MCF 10A (cell line): ENCODE data around the gene RNF208. TPM values are rescaled to one million over a fixed set of nuclear protein-coding genes. Genes with fewer than 3 reads are reported as not detected.

ENCODE experiments used
- BruUV-seq: library from RNA; stranded (reverse); fragments of 400-500 nt; replicated peaks from 2 replicates; lab custom pipeline; 2021; lab: Mats Ljungman, UMichigan
- CTCF ChIA-PET: fragments of 300-600 bp; sonication (Branson Sonifier 250); formaldehyde crosslinking; extraction: SDS; loops from one replicate; lab custom pipeline; 2021; ENCODE audit warnings: antibody characterized with exemption, inconsistent platforms; lab: Yijun Ruan, JAX
- POLR2A ChIA-PET: fragments of 300-600, 350-650 bp; sonication (Branson Sonifier 250); formaldehyde crosslinking; extraction: SDS; loops from one replicate; lab custom pipeline; 2020; ENCODE audit warnings: antibody characterized with exemption, inconsistent platforms; lab: Yijun Ruan, JAX
- DNase-seq: peaks from one replicate; pipeline ENCODE4 v3.0.0-alpha.2; 2018; ENCODE audit not compliant: unreplicated experiment
- H3K27ac Mint-ChIP-seq: one replicate; pipeline ENCODE4 v1.8.0; 2022; ENCODE audit warnings: mild to moderate bottlenecking, low read depth, mixed read lengths; ENCODE audit not compliant: unreplicated experiment
- H3K27me3 Mint-ChIP-seq: one replicate; pipeline ENCODE4 v1.8.0; 2022; ENCODE audit warnings: mixed read lengths; ENCODE audit not compliant: insufficient read depth, unreplicated experiment
- H3K36me3 Mint-ChIP-seq: one replicate; pipeline ENCODE4 v1.8.0; 2022; ENCODE audit warnings: mild to moderate bottlenecking, moderate library complexity, mixed read lengths; ENCODE audit not compliant: insufficient read depth, unreplicated experiment
- H3K4me1 Mint-ChIP-seq: one replicate; pipeline ENCODE4 v1.8.0; 2022; ENCODE audit warnings: mixed read lengths; ENCODE audit not compliant: insufficient read depth, unreplicated experiment
- H3K4me3 Mint-ChIP-seq: one replicate; pipeline ENCODE4 v1.8.0; 2022; ENCODE audit warnings: mild to moderate bottlenecking, moderate library complexity, mixed read lengths; ENCODE audit not compliant: unreplicated experiment
- H3K9me3 Mint-ChIP-seq: one replicate; pipeline ENCODE4 v1.8.0; 2022; ENCODE audit warnings: mixed read lengths; ENCODE audit not compliant: unreplicated experiment
- intact Hi-C: fragments of 100-400 bp; cut with micrococcal nuclease; formaldehyde crosslinking; loops from 2 replicates; pipeline ENCODE4 v1.14.1; 2022
- total RNA-seq: library from RNA; stranded (reverse); gene quantifications from 2 replicates; pipeline ENCODE4 v1.2.3, GENCODE V29; 2022
- TF ChIP-seq, protein P1 (sequence below): fragments of 200-600 bp; IDR thresholded peaks from one replicate; pipeline ENCODE4 v1.8.0; 2022; ENCODE audit warnings: antibody characterized with exemption, mild to moderate bottlenecking; ENCODE audit not compliant: unreplicated experiment

RNF208 gene
- total RNA-seq, 1 experiment from 2014 or later = 2.5 TPM

DNA sequence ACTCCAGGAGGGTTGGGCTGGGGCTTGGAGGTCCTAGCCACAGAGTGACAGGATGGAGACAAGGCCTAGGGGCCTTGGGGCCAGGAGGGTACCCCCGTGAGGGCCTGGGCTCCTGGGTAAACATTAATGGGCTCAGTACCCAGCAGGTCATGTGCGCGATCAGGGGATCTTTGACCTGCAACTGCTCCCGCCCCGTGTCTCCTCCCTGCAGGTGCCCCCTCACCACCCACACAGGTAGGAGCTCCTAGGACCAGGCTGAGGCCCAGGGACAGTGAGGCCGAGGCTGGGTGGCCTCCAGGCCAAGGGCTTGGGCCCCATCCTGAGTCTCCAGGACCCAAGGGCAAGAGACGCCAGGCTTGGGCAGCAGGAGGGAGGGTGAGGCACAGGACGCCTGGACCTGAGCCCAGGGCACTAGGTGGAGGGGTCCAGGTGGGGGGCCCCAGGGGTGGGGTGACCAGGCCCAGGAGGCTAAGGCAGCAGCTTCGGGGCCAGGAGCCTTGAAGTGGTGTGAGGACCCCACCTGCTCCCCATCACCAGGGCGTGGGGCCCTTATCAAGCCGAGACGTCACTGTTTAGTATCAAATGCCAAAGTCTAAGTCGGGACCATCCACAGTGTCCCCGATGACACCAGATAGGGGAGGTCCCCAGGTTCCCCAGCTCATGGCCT lies 8.8 kb upstream of the RNF208 start, which contains the start of gene SLC34A3:
SLC34A3 (plus strand) TSS at position 197 of the 667 bp plus-strand sequence. CDS start 802 bp downstream, outside the sequence.
- H3K4me1 Mint-ChIP-seq = peaks cover 15% of the 10 kb centered on the region
- ChIA-PET CTCF (interaction anchor here (0.7 kb wide), 1 partner anchor 67 kb away, joined by 3 read pairs; no protein-coding TSS in a partner anchor), POLR2A (interaction anchor here (0.8 kb wide), 1 partner anchor 10 kb away, joined by 3 read pairs; the partner anchor contains the start of gene TUBB4B)
- H3K27ac Mint-ChIP-seq = no peak within 1 kb of the TSS
- no peaks in the 10 kb centered on the region for H3K9me3 Mint-ChIP-seq
- no TSS peak for BruUV-seq
- TF ChIP-seq, protein P1, sequence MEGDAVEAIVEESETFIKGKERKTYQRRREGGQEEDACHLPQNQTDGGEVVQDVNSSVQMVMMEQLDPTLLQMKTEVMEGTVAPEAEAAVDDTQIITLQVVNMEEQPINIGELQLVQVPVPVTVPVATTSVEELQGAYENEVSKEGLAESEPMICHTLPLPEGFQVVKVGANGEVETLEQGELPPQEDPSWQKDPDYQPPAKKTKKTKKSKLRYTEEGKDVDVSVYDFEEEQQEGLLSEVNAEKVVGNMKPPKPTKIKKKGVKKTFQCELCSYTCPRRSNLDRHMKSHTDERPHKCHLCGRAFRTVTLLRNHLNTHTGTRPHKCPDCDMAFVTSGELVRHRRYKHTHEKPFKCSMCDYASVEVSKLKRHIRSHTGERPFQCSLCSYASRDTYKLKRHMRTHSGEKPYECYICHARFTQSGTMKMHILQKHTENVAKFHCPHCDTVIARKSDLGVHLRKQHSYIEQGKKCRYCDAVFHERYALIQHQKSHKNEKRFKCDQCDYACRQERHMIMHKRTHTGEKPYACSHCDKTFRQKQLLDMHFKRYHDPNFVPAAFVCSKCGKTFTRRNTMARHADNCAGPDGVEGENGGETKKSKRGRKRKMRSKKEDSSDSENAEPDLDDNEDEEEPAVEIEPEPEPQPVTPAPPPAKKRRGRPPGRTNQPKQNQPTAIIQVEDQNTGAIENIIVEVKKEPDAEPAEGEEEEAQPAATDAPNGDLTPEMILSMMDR = no peak
- no peaks in the 10 kb centered on the region for H3K27me3 Mint-ChIP-seq
- intact Hi-C loops = no loop called here
- H3K36me3 Mint-ChIP-seq = peaks cover 7% of the 10 kb centered on the region
- no peak for DNase-seq
- no peak within 1 kb of the TSS for H3K4me3 Mint-ChIP-seq

DNA sequence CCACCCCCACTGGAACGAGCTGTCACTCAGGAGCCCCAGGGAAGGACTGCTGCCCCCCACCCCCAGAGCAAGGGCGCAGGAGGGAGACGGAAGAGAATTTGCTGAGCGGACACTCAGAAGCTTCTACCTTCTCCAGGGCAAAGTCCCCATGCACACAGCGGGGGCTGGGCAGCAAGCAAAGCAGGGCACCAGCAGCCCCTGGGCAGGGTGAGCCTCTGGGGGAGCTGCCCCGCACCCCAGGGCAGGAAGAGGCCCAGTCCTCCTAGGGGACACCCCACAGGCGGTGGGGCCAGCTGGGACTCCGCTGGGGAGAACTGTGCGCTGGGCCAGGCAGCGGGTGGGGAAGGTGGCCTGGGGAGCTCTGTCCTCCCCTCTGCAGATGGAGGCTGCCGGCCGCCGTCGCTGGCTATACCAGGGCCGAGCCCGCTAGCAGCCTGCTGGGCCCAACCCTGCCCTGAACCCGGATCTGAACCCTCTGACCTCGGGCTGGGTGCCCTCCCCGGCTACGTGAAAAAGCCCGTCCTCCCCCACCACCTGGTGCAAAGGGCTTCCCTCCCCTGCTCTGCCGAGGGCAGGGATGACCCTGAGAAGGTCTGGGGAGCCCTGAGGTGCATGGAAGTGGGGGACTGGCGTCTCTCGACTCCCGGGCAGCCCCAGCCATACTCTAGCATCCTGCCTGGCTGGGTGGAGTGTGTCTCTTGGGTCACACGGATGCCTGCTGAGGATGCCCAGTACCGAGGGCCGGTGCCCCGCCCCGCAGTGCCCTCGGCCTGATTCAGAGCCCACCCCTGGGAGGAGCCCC lies 8.1 kb upstream of the RNF208 start:
- Mint-ChIP-seq H3K9me3 (no peaks in the 10 kb centered on the region), H3K4me3 (no peak overlapping the region), H3K4me1 (peaks cover 15% of the 10 kb centered on the region), H3K27ac (no peak overlapping the region), H3K36me3 (peaks cover 4% of the 10 kb centered on the region), H3K27me3 (no peaks in the 10 kb centered on the region)
- TF ChIP-seq, protein P1 = no peak
- BruUV-seq = no TSS peak
- intact Hi-C loops = loop anchor here (10.0 kb wide), 2 partner anchors 55 to 185 kb away; partner anchors contain the start of genes LRRC26, NPDC1 and TMEM210
- ChIA-PET CTCF (interaction anchor here (0.6 to 0.7 kb wide), 3 partner anchors 67 to 471 kb away, joined by 3 to 6 read pairs (median 3); no protein-coding TSS in a partner anchor), POLR2A (interaction anchor here (1.0 kb wide), 1 partner anchor 42 kb away, joined by 3 read pairs; no protein-coding TSS in a partner anchor)
- DNase-seq = no peak

DNA sequence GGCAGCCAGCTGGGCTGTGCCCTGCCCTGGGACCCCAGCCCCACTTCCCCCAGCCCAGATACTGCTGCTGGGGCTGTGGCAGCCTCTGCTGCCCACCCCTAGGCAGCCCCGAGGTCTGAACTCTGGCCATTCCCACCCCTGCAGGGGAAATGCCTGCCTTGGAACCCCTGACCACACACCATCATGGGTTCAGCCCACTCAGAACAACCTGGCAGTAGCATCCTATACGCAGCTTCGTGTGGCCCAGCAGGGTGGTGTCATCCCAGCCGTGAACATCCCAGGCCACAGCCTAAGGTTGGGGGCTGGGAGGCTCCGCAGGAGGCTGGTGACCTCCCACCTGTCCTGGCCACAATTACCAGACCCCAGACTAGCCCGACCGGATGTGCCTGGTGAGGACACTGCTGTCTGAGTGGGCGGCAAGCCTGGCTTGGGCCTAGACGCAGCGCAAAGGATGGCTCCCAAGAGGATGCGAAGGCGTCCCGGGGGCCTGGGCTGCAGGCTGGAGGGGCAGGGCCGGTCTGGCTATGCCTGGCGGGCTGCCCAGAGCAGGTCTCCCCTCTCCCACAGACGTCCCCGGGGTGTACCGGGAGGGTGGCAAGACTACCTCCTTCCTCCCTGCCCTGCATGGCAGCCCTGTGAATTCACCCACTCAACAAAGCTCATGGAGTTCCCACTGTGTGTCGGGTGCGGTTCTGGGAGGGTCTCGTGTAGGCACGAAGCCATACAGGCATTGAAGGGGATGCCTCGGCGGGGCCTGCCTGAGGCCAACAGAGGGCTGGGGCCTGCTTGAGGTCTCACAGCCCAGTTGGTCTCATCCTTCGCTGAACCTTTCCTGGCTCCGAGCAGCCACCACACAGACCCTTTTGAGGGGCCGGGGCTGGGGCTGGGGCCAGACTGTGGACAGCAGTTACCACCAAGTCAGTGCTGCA lies 7.2 kb upstream of the RNF208 start:
- H3K4me1 Mint-ChIP-seq = peaks cover 15% of the 10 kb centered on the region
- H3K36me3 Mint-ChIP-seq = no peaks in the 10 kb centered on the region
- H3K27me3 Mint-ChIP-seq = no peaks in the 10 kb centered on the region
- POLR2A ChIA-PET = interaction anchor here (1.0 kb wide), 1 partner anchor 41 kb away, joined by 3 read pairs; no protein-coding TSS in a partner anchor
- no TSS peak for BruUV-seq
- no peak overlapping the region for H3K4me3 Mint-ChIP-seq
- intact Hi-C loops = loop anchor here (10.0 kb wide), 2 partner anchors 54 to 184 kb away; partner anchors contain the start of genes LRRC26, NPDC1 and TMEM210
- TF ChIP-seq, protein P1 = no peak
- H3K9me3 Mint-ChIP-seq = no peaks in the 10 kb centered on the region
- CTCF ChIA-PET = interaction anchor here (0.6 kb wide), 2 partner anchors 328 to 470 kb away, joined by 3 to 4 read pairs; no protein-coding TSS in a partner anchor
- no peak overlapping the region for H3K27ac Mint-ChIP-seq
- no peak for DNase-seq
